OCI-LY7 (cell line): Measurements from ENCODE around the gene ZNRF3.

Experiments used
- CTCF ChIP-seq: fragments of 200-600 bp; sonication (generic); conservative IDR thresholded peaks from 2 replicates; pipeline ENCODE4 v1.5.1; 2014; ENCODE audit warnings: mild to moderate bottlenecking, antibody characterized with exemption, low read length, moderate library complexity, mixed read lengths
- EZH2phosphoT487 ChIP-seq: fragments of 200-600 bp; sonication (generic); IDR thresholded peaks from 2 replicates; pipeline ENCODE4 v1.6.1; 2018; ENCODE audit warnings: low read depth, borderline replicate concordance, mild to moderate bottlenecking, mixed run types, antibody characterized with exemption, low read length, moderate library complexity, mixed read lengths

GRCh38 chr22:29037340-29037932 is 154.1 kb downstream of the ZNRF3 start:
- TF ChIP-seq CTCF = no peak
- TF ChIP-seq EZH2phosphoT487 = no peak
